IMR-90 (cell line): ENCODE measurements around the gene RNF6. TPM values are rescaled to one million over a fixed set of nuclear protein-coding genes. Genes with fewer than 3 reads are reported as not detected.

Source experiments
- ATAC-seq: fragments of 200-7000 bp; cut with Tn5 transposase; 2 replicates; pipeline ENCODE4 v1.9.1; 2020; ENCODE audit warnings: low read depth, mild to moderate bottlenecking, moderate library complexity
- BruUV-seq: library from RNA; stranded (reverse); fragments of 400-500 nt; replicated peaks from 2 replicates; lab custom pipeline; 2021; lab: Mats Ljungman, UMichigan
- CTCF ChIA-PET: fragments of 300-600 bp; formaldehyde crosslinking; extraction: SDS; loops from one replicate; lab custom pipeline; 2021; ENCODE audit warnings: antibody characterized with exemption; lab: Yijun Ruan, JAX
- POLR2A ChIA-PET: fragments of 300-600 bp; sonication (Branson Sonifier 250); formaldehyde crosslinking; loops from one replicate; lab custom pipeline; 2022; ENCODE audit warnings: antibody characterized with exemption; ENCODE audit not compliant: unreplicated experiment; lab: Charles Lee
- DNase-seq: peaks from one replicate; pipeline ENCODE4 v3.0.0; 2013
- H2AFZ ChIP-seq: replicated peaks from 2 replicates; pipeline ENCODE3; 2013; ENCODE audit warnings: low read length, mild to moderate bottlenecking; ENCODE audit not compliant: poor library complexity
- H2AK5ac ChIP-seq: 2 replicates; pipeline ENCODE4 v1.6.1; 2013; ENCODE audit warnings: low read depth, low read length, inconsistent platforms
- H2AK9ac ChIP-seq: replicated peaks from 2 replicates; pipeline ENCODE3; 2013; ENCODE audit warnings: mild to moderate bottlenecking, low read depth, low read length, moderate library complexity; ENCODE audit not compliant: poor library complexity
- H2BK120ac ChIP-seq: 2 replicates; pipeline ENCODE4 v1.6.1; 2013; ENCODE audit warnings: low read depth, low read length, inconsistent platforms
- H2BK15ac ChIP-seq: 3 replicates; pipeline ENCODE4 v1.6.1; 2013; ENCODE audit warnings: low read depth, low read length, inconsistent platforms
- H2BK20ac ChIP-seq: 2 replicates; pipeline ENCODE4 v1.6.1; 2013; ENCODE audit warnings: low read depth, mild to moderate bottlenecking, inconsistent platforms, low read length, moderate library complexity
- H2BK5ac ChIP-seq: 2 replicates; pipeline ENCODE4 v1.6.1; 2013; ENCODE audit warnings: mild to moderate bottlenecking, low read depth, low read length, inconsistent platforms; ENCODE audit not compliant: poor library complexity, severe bottlenecking
- H3K14ac ChIP-seq: replicated peaks from 2 replicates; pipeline ENCODE4 v1.6.1; 2013; ENCODE audit warnings: low read depth, low read length, inconsistent platforms
- H3K18ac ChIP-seq: 2 replicates; pipeline ENCODE4 v1.6.1; 2013; ENCODE audit warnings: low read depth, low read length, control low read depth
- H3K23ac ChIP-seq: 2 replicates; pipeline ENCODE4 v1.6.1; 2013; ENCODE audit warnings: low read depth, low read length, inconsistent platforms
- H3K27ac ChIP-seq: 2 replicates; pipeline ENCODE4 v1.5.1; 2013; ENCODE audit warnings: mild to moderate bottlenecking, control low read depth, low read length; ENCODE audit not compliant: insufficient read depth
- H3K27me3 ChIP-seq: 2 replicates; pipeline ENCODE4 v1.6.1; 2013; ENCODE audit warnings: low read length; ENCODE audit not compliant: control insufficient read depth, insufficient read depth
- H3K36me3 ChIP-seq: 2 replicates; pipeline ENCODE4 v1.6.1; 2013; ENCODE audit warnings: low read length, mixed read lengths; ENCODE audit not compliant: control insufficient read depth, insufficient read depth
- H3K4ac ChIP-seq: 2 replicates; pipeline ENCODE4 v1.6.1; 2013; ENCODE audit warnings: low read depth, low read length, inconsistent platforms
- H3K4me1 ChIP-seq: 2 replicates; pipeline ENCODE4 v1.6.1; 2013; ENCODE audit warnings: low read length, mixed read lengths; ENCODE audit not compliant: control insufficient read depth, insufficient read depth
- H3K4me2 ChIP-seq: 2 replicates; pipeline ENCODE4 v1.6.1; 2013; ENCODE audit warnings: low read depth, mild to moderate bottlenecking, control low read depth, low read length, moderate library complexity
- H3K4me3 ChIP-seq: 2 replicates; pipeline ENCODE4 v1.5.1; 2013; ENCODE audit warnings: low read depth, mild to moderate bottlenecking, control low read depth, low read length, moderate library complexity; ENCODE audit not compliant: insufficient read depth
- H3K56ac ChIP-seq: 2 replicates; pipeline ENCODE4 v1.6.1; 2013; ENCODE audit warnings: low read length, inconsistent platforms; ENCODE audit not compliant: insufficient read depth; ENCODE audit errors: extremely low read depth
- H3K79me1 ChIP-seq, 2 experiments: 2 replicates each; pipeline ENCODE4 v1.6.1; 2013; ENCODE audit warnings: low read length in 2 of 2, inconsistent platforms in 1 of 2, low read depth in 1 of 2
- H3K9ac ChIP-seq: 2 replicates; pipeline ENCODE4 v1.6.1; 2013; ENCODE audit warnings: low read depth, low read length, control low read depth
- H3K9me1 ChIP-seq: 2 replicates; pipeline ENCODE4 v1.6.1; 2013; ENCODE audit warnings: low read length, inconsistent platforms; ENCODE audit not compliant: insufficient read depth
- H3K9me3 ChIP-seq: 2 replicates; pipeline ENCODE4 v1.6.1; 2013; ENCODE audit warnings: low read length; ENCODE audit not compliant: control insufficient read depth, insufficient read depth
- H4K20me1 ChIP-seq: 2 replicates; pipeline ENCODE4 v1.6.1; 2013; ENCODE audit warnings: low read length, inconsistent platforms; ENCODE audit not compliant: insufficient read depth
- H4K5ac ChIP-seq: 2 replicates; pipeline ENCODE4 v1.6.1; 2013; ENCODE audit warnings: mild to moderate bottlenecking, low read depth, low read length, control low read depth
- H4K8ac ChIP-seq, 2 experiments: 2 replicates each; pipeline ENCODE4 v1.6.1; 2013; ENCODE audit warnings: low read depth in 2 of 2, low read length in 2 of 2, control low read depth in 1 of 2, inconsistent platforms in 1 of 2
- H4K91ac ChIP-seq: 2 replicates; pipeline ENCODE4 v1.6.1; 2013; ENCODE audit warnings: low read depth, low read length, inconsistent platforms; ENCODE audit not compliant: insufficient read depth
- CEBPB ChIP-seq: IDR thresholded peaks from 2 replicates; pipeline ENCODE4 v1.6.1; 2012; ENCODE audit warnings: low read depth, low read length, improper control_type of control experiment
- FOS ChIP-seq: fragments of 150-350 bp; IDR thresholded peaks from 2 replicates; pipeline ENCODE4 v1.6.1; 2016; ENCODE audit warnings: low read depth, low read length
- MAFK ChIP-seq: IDR thresholded peaks from 2 replicates; pipeline ENCODE4 v1.6.1; 2012; ENCODE audit warnings: low read depth, low read length, improper control_type of control experiment
- RAD21 ChIP-seq: IDR thresholded peaks from 2 replicates; pipeline ENCODE4 v1.6.1; 2012; ENCODE audit warnings: low read length, improper control_type of control experiment
- RCOR1 ChIP-seq: IDR thresholded peaks from 2 replicates; pipeline ENCODE4 v1.6.1; 2012; ENCODE audit warnings: mild to moderate bottlenecking, low read length, improper control_type of control experiment; ENCODE audit not compliant: insufficient replicate concordance
- WGBS, 2 experiments: methylation state at CpG; one replicate each; pipeline versions ENCODE4 v1.1.5 to v1.1.7; 2013; ENCODE audit warnings: missing lambda C conversion rate in 2 of 2; ENCODE audit not compliant: insufficient read length in 1 of 2; ENCODE audit errors: extremely low coverage in 2 of 2; 5-methylcytosine and 5-hydroxymethylcytosine counted together
- dilution Hi-C: fragments of 300-500 bp; cut with HindIII; formaldehyde crosslinking; loops from one replicate; pipeline ENCODE4 v1.14.3; 2018; ENCODE audit warnings: low sequenced_read_pairs; ENCODE audit not compliant: unreplicated experiment
- in situ Hi-C: fragments of 300-500 bp; cut with MboI; formaldehyde crosslinking; loops from 3 replicates; pipeline ENCODE4 v1.14.3; 2019; ENCODE audit warnings: low sequenced_read_pairs, inconsistent platforms, mixed read lengths
- intact Hi-C: fragments of 100-400 bp; cut with micrococcal nuclease; formaldehyde crosslinking; loops from 2 replicates; pipeline ENCODE4 v1.10.0; 2022
- polyA plus RNA-seq, 3 experiments: library from polyadenylated mRNA; depleted of rRNA; stranded (reverse); fragments of >200 nt; gene quantifications; 2 replicates each; pipeline ENCODE4 v1.2.3, GENCODE V29; 2012; ENCODE audit warnings: low replicate concordance in 1 of 3
- total RNA-seq: library from RNA; depleted of rRNA; stranded (reverse); fragments of >200 nt; gene quantifications from 2 replicates; pipeline ENCODE4 v1.2.3, GENCODE V29; 2012
- TF ChIP-seq, protein P1 (sequence below): fragments of 150-350 bp; IDR thresholded peaks from 2 replicates; pipeline ENCODE4 v1.6.1; 2017; ENCODE audit warnings: mild to moderate bottlenecking, antibody characterized with exemption, low read length, low read depth

RNF6 gene
- total and polyA plus RNA-seq, 2 of the 4 experiments (the other 2 are of a cell fraction): 22.9 to 33.3 TPM

DNA sequence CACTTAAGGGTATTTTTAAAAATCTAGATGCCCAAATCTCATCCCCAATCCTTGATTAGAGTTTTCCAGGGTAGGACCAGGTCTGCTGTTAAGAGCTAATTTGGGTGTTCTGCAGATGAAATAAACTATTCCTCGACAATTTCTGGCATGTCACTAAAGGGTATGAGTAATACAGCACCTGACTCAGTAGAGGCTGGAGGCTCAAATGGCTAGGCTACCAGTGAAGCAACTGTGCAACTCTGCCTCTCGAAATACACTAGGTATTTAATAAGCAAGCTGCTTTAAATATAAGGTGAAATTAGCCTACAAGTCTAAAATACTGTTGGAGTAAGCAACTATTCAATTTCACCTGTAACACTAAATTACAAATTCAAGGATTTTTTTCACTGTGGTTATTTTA is 1.5 kb downstream of the RNF6 start:
- Histone ChIP-seq H3K4me1 (0 out of 2 replicates have a peak, but pooled peaks cover 2% of the 10 kb centered on the region), H3K18ac (no peak overlapping the region), H2AK5ac (no peak overlapping the region), H3K14ac (no peak overlapping the region), H4K91ac (no peak overlapping the region), H3K4ac (no peak overlapping the region), H3K4me3 (no peak overlapping the region), H2BK15ac (no peak overlapping the region), H4K5ac (no peak overlapping the region), H3K9me1 (peaks cover 3% of the 10 kb centered on the region; the same call in 1 of the 2 replicates), H3K56ac (0 out of 2 replicates have a peak overlapping the region, but pooled peaks have one; percentile 2), H3K9me3 (no peaks in the 10 kb centered on the region), H3K27me3 (no peaks in the 10 kb centered on the region), H2AK9ac (no peak overlapping the region), H2BK5ac (no peak overlapping the region), H3K27ac (no peak overlapping the region), H3K9ac (no peak overlapping the region), H4K8ac (no peak overlapping the region), H2BK120ac (no peak overlapping the region), H3K79me1 (peaks cover 10 to 30% of the 10 kb centered on the region in 2 experiments), H3K36me3 (peaks cover 9% of the 10 kb centered on the region), H4K20me1 (no peaks in the 10 kb centered on the region; the same call in 1 of the 2 replicates), H2AFZ (no peak overlapping the region), H3K4me2 (peak overlapping the region; percentile 25), H3K23ac (no peak overlapping the region), H2BK20ac (no peak overlapping the region)
- ATAC-seq: no peak
- peak; percentile 68 for DNase-seq
- intact Hi-C loops: loop anchor here (2.0 kb wide), 1 partner anchor 34 kb away; no protein-coding TSS in a partner anchor
- in situ Hi-C loops: no loop called here
- dilution Hi-C loops: no loop called here
- CTCF ChIA-PET: no interaction called here
- TF ChIP-seq MAFK: no peak
- TF ChIP-seq, protein P1, sequence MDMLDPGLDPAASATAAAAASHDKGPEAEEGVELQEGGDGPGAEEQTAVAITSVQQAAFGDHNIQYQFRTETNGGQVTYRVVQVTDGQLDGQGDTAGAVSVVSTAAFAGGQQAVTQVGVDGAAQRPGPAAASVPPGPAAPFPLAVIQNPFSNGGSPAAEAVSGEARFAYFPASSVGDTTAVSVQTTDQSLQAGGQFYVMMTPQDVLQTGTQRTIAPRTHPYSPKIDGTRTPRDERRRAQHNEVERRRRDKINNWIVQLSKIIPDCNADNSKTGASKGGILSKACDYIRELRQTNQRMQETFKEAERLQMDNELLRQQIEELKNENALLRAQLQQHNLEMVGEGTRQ: peak; percentile 47; the same call in 1 of the 2 replicates
- TF ChIP-seq CEBPB: peak; percentile 60; the same call in 1 of the 2 replicates
- TF ChIP-seq FOS: no peak
- no peak for TF ChIP-seq RAD21
- TF ChIP-seq RCOR1: no peak
- WGBS, 2 experiments: no CpG with 5 or more reads among the region's 2 CpGs
- no TSS peak for BruUV-seq
- POLR2A ChIA-PET: no interaction called here
